ENCODE results near the gene DACH2.
"Not testable (repeated sequence)": the region's sequence is repeated elsewhere in the genome, so short reads cannot be mapped to it uniquely, and the experiment has no call there.

GRCh38 chrX:86181325-86181724, 33.1 kb downstream of the DACH2 start:
- not testable (repeated sequence) for TF ChIP-seq CTCF (IDR thresholded peaks at IDR 0.05; ENCODE audit: low read depth, low read length); POLR2A (IDR thresholded peaks at IDR 0.05; ENCODE audit: extremely low read depth, insufficient read length)
- TF ChIP-seq, protein P1, sequence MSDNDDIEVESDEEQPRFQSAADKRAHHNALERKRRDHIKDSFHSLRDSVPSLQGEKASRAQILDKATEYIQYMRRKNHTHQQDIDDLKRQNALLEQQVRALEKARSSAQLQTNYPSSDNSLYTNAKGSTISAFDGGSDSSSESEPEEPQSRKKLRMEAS (IDR thresholded peaks at IDR 0.05; ENCODE audit: low read depth, low read length), result not testable (repeated sequence)
